Spinal cord (tissue), 10 donors: Measurements from ENCODE around the gene RAB33A. TPM values are rescaled to one million over a fixed set of nuclear protein-coding genes. Genes with fewer than 3 reads are reported as not detected.

Source experiments
- DNase-seq, 6 donors: peaks; one replicate each; pipeline versions ENCODE4 v3.0.0 to v3.0.0-alpha.2; 2013 to 2015; ENCODE audit warnings: low spot score in 6 of 6, low read depth in 4 of 6
- H3K27ac ChIP-seq: one replicate; pipeline ENCODE4 v1.5.1; 2013; ENCODE audit warnings: low read depth, low read length, control low read depth
- H3K27me3 ChIP-seq: one replicate; pipeline ENCODE4 v1.6.1; 2013; ENCODE audit warnings: low read length; ENCODE audit not compliant: control insufficient read depth, insufficient read depth
- H3K36me3 ChIP-seq: one replicate; pipeline ENCODE4 v1.6.1; 2013; ENCODE audit warnings: low read length; ENCODE audit not compliant: control insufficient read depth, insufficient read depth
- H3K4me1 ChIP-seq: one replicate; pipeline ENCODE4 v1.6.1; 2013; ENCODE audit warnings: low read length; ENCODE audit not compliant: control insufficient read depth, insufficient read depth
- H3K4me3 ChIP-seq: one replicate; pipeline ENCODE4 v1.5.1; 2013; ENCODE audit warnings: low read depth, low read length, control low read depth
- H3K9me3 ChIP-seq: one replicate; pipeline ENCODE4 v1.6.1; 2013; ENCODE audit warnings: low read length; ENCODE audit not compliant: control insufficient read depth, insufficient read depth
- WGBS: methylation state at CpG from one replicate; pipeline ENCODE4 v1.1.5; 2013; ENCODE audit warnings: missing lambda C conversion rate; ENCODE audit not compliant: insufficient coverage; 5-methylcytosine and 5-hydroxymethylcytosine counted together
- polyA plus RNA-seq, 2 donors: library from polyadenylated mRNA; unstranded; fragments of 120-200 nt; gene quantifications; one replicate each; pipeline ENCODE4 v1.2.1, GENCODE V29; 2013; ENCODE audit not compliant: insufficient read length in 2 of 2
- total RNA-seq, 2 donors: library from RNA; depleted of rRNA in 1 of 2; stranded (reverse); fragments of 120-200 nt in 1 of 2; fragments of >200 nt in 1 of 2; gene quantifications; one replicate each; pipeline versions ENCODE4 v1.2.3 to v1.2.4, GENCODE V29; 2013 to 2014
- donor health status: healthy.

RAB33A gene
- total and polyA plus RNA-seq, 4 donors = 18.6 to 52.5 (median 35.1) TPM

GRCh38 chrX:130184168-130184567 lies 12.4 kb downstream of the RAB33A start:
- no peak overlapping the region for H3K4me3 ChIP-seq
- no peaks in the 10 kb centered on the region for H3K27me3 ChIP-seq
- H3K4me1 ChIP-seq = no peaks in the 10 kb centered on the region
- no peaks in the 10 kb centered on the region for H3K36me3 ChIP-seq
- WGBS = 92% methylated on average over 10 of the region's 11 CpGs
- no peaks in the 10 kb centered on the region for H3K9me3 ChIP-seq
- no peak for DNase-seq
- H3K27ac ChIP-seq = no peak overlapping the region

- Histone ChIP-seq H3K27ac (no peak overlapping the region), H3K9me3 (no peaks in the 10 kb centered on the region), H3K4me3 (no peak overlapping the region), H3K36me3 (no peaks in the 10 kb centered on the region), H3K27me3 (no peaks in the 10 kb centered on the region), H3K4me1 (no peaks in the 10 kb centered on the region)
- no CpG with 5 or more reads among the region's 2 CpGs for WGBS
- DNase-seq = no peak
These were observed 13.1 kb downstream of the RAB33A start for GRCh38 chrX:130184857-130185256.

GRCh38 chrX:130186651-130187050 lies 14.9 kb downstream of the RAB33A start:
- H3K9me3 ChIP-seq = no peaks in the 10 kb centered on the region
- no peaks in the 10 kb centered on the region for H3K4me1 ChIP-seq
- peaks cover 2% of the 10 kb centered on the region for H3K27me3 ChIP-seq
- DNase-seq = no peak
- WGBS = 56% methylated on average over 2 of the region's 4 CpGs
- no peak overlapping the region for H3K4me3 ChIP-seq
- no peaks in the 10 kb centered on the region for H3K36me3 ChIP-seq
- no peak overlapping the region for H3K27ac ChIP-seq

- WGBS = 74% methylated on average over 4 of the region's 4 CpGs
- Histone ChIP-seq H3K27me3 (peaks cover 2% of the 10 kb centered on the region), H3K27ac (no peak overlapping the region), H3K9me3 (no peaks in the 10 kb centered on the region), H3K36me3 (no peaks in the 10 kb centered on the region), H3K4me1 (no peaks in the 10 kb centered on the region), H3K4me3 (no peak overlapping the region)
- DNase-seq = no peak
These were observed 19.0 kb downstream of the RAB33A start for GRCh38 chrX:130190801-130191200.

- DNase-seq = peak in 1 of 6 donors; percentile 60
- H3K4me1 ChIP-seq = no peaks in the 10 kb centered on the region
- H3K36me3 ChIP-seq = no peaks in the 10 kb centered on the region
- H3K4me3 ChIP-seq = no peak overlapping the region
- no peak overlapping the region for H3K27ac ChIP-seq
- 80% methylated on average over 4 of the region's 7 CpGs for WGBS
- H3K27me3 ChIP-seq = no peaks in the 10 kb centered on the region
- H3K9me3 ChIP-seq = no peaks in the 10 kb centered on the region
These were observed 24.7 kb downstream of the RAB33A start for GRCh38 chrX:130196466-130196865.

GRCh38 chrX:130197464-130197863 lies 25.7 kb downstream of the RAB33A start:
- Histone ChIP-seq H3K9me3 (no peaks in the 10 kb centered on the region), H3K4me3 (no peak overlapping the region), H3K27ac (no peak overlapping the region), H3K4me1 (no peaks in the 10 kb centered on the region), H3K27me3 (no peaks in the 10 kb centered on the region), H3K36me3 (peaks cover 2% of the 10 kb centered on the region)
- no peak for DNase-seq
- WGBS = 83% methylated on average over 2 of the region's 5 CpGs

- peaks cover 2% of the 10 kb centered on the region for H3K36me3 ChIP-seq
- H3K4me1 ChIP-seq = no peaks in the 10 kb centered on the region
- H3K9me3 ChIP-seq = no peaks in the 10 kb centered on the region
- no peak overlapping the region for H3K4me3 ChIP-seq
- WGBS = 38% methylated on average over 1 of the region's 1 CpG
- no peaks in the 10 kb centered on the region for H3K27me3 ChIP-seq
- H3K27ac ChIP-seq = no peak overlapping the region
- no peak for DNase-seq
These were observed 32.9 kb downstream of the RAB33A start for GRCh38 chrX:130204647-130205046.

- no peak for DNase-seq
These were observed 39.8 kb downstream of the RAB33A start for GRCh38 chrX:130211415-130212186.

GRCh38 chrX:130212371-130212770 lies 40.6 kb downstream of the RAB33A start:
- WGBS = no CpG with 5 or more reads among the region's 1 CpG
- DNase-seq = no peak
- peaks cover 6% of the 10 kb centered on the region for H3K36me3 ChIP-seq
- H3K4me1 ChIP-seq = no peaks in the 10 kb centered on the region
- no peak overlapping the region for H3K4me3 ChIP-seq
- no peaks in the 10 kb centered on the region for H3K27me3 ChIP-seq
- no peak overlapping the region for H3K27ac ChIP-seq
- H3K9me3 ChIP-seq = no peaks in the 10 kb centered on the region

More at GRCh38 chrX:130211415-130212186, 39.8 kb downstream of the RAB33A start:
- Histone ChIP-seq H3K4me3 (no peak overlapping the region), H3K27ac (no peak overlapping the region), H3K36me3 (peaks cover 6% of the 10 kb centered on the region), H3K4me1 (no peaks in the 10 kb centered on the region), H3K27me3 (no peaks in the 10 kb centered on the region), H3K9me3 (no peaks in the 10 kb centered on the region)
- WGBS = 73% methylated on average over 3 of the region's 4 CpGs

GRCh38 chrX:130213376-130213775 lies 41.6 kb downstream of the RAB33A start:
- no peaks in the 10 kb centered on the region for H3K27me3 ChIP-seq
- WGBS = no CpG with 5 or more reads among the region's 2 CpGs

More at GRCh38 chrX:130213376-130213775, 41.6 kb downstream of the RAB33A start:
- Histone ChIP-seq H3K36me3 (peaks cover 9% of the 10 kb centered on the region), H3K27ac (no peak overlapping the region), H3K9me3 (no peaks in the 10 kb centered on the region), H3K4me1 (no peaks in the 10 kb centered on the region), H3K4me3 (no peak overlapping the region)
- DNase-seq = no peak
